B cell (primary cell): Measurements from ENCODE around the gene TBCD. TPM values are rescaled to one million over a fixed set of nuclear protein-coding genes. Genes with fewer than 3 reads are reported as not detected.

ENCODE experiments used
- ATAC-seq: fragments of 200-7000 bp; cut with Tn5 transposase; one replicate; pipeline ENCODE4 v1.10.0; 2021; ENCODE audit warnings: low read depth, mild to moderate bottlenecking, moderate number of reproducible peaks, moderate library complexity
- CTCF ChIA-PET: fragments of 350-600 bp; sonication (Branson Sonifier 250); formaldehyde crosslinking; loops from one replicate; lab custom pipeline; 2021; ENCODE audit warnings: antibody characterized with exemption, inconsistent platforms; lab: Charles Lee
- POLR2A ChIA-PET: fragments of 350-600 bp; sonication (Branson Sonifier 250); formaldehyde crosslinking; loops from one replicate; lab custom pipeline; 2021; ENCODE audit warnings: antibody characterized with exemption; lab: Charles Lee
- DNase-seq: peaks from one replicate; pipeline ENCODE4 v3.0.0; 2013
- H2AFZ ChIP-seq: 2 replicates; pipeline ENCODE4 v1.6.1; 2012; ENCODE audit warnings: mild to moderate bottlenecking, low read depth, low read length; ENCODE audit not compliant: insufficient read depth, poor library complexity, severe bottlenecking
- H3K27ac ChIP-seq, 2 donors: 1 replicate in 1 of 2; 2 replicates in 1 of 2; pipeline ENCODE4 v1.5.1; 2012 to 2013; ENCODE audit warnings: low read length in 2 of 2, mild to moderate bottlenecking in 2 of 2, moderate library complexity in 1 of 2
- H3K27me3 ChIP-seq, 4 experiments: fragments of 200-600 bp in 1 of 4; sonication (generic) in 1 of 4; replicated peaks in 1 of 4; 1 replicate in 2 of 4; 2 replicates in 2 of 4; pipeline versions ENCODE4 v1.6.1 to v1.7.0; 2013 to 2016; ENCODE audit warnings: low read length in 3 of 4, mild to moderate bottlenecking in 2 of 4, mixed read lengths in 1 of 4, moderate library complexity in 1 of 4; ENCODE audit not compliant: insufficient read depth in 4 of 4, control insufficient read depth in 3 of 4; ENCODE audit errors: control extremely low read depth in 1 of 4
- H3K36me3 ChIP-seq, 2 experiments: replicated peaks in 1 of 2; 1 replicate in 1 of 2; 2 replicates in 1 of 2; pipeline versions ENCODE4 v1.6.1 to v1.7.1; 2013; ENCODE audit warnings: low read length in 1 of 2; ENCODE audit not compliant: insufficient read depth in 2 of 2, control insufficient read depth in 1 of 2; ENCODE audit errors: control extremely low read depth in 1 of 2, extremely low read depth in 1 of 2
- H3K4me1 ChIP-seq, 2 donors: fragments of 200-600 bp in 1 of 2; sonication (generic) in 1 of 2; 1 replicate in 1 of 2; 2 replicates in 1 of 2; pipeline versions ENCODE4 v1.5.1 to v1.6.1; 2013 to 2017; ENCODE audit warnings: low read length in 2 of 2; ENCODE audit not compliant: control insufficient read depth in 2 of 2, insufficient read depth in 2 of 2
- H3K4me2 ChIP-seq: replicated peaks from 2 replicates; pipeline ENCODE3; 2012; ENCODE audit warnings: mild to moderate bottlenecking, low read depth, low read length; ENCODE audit not compliant: poor library complexity, severe bottlenecking
- H3K4me3 ChIP-seq, 5 experiments: fragments of 200-600 bp in 1 of 5; sonication (generic) in 1 of 5; 1 replicate in 3 of 5; 2 replicates in 2 of 5; pipeline versions ENCODE4 v1.5.1 to v1.7.0; 2011 to 2016; ENCODE audit warnings: low read length in 4 of 5, mild to moderate bottlenecking in 4 of 5, low read depth in 2 of 5, control low read depth in 1 of 5, moderate library complexity in 1 of 5; ENCODE audit not compliant: insufficient read depth in 1 of 5; ENCODE audit errors: control extremely low read depth in 1 of 5, extremely low read depth in 1 of 5
- H3K79me2 ChIP-seq: fragments of 200-600 bp; sonication (generic); one replicate; pipeline ENCODE4 v1.6.0; 2016; ENCODE audit warnings: low read length; ENCODE audit not compliant: control insufficient read depth, insufficient read depth
- H3K9ac ChIP-seq: fragments of 200-600 bp; sonication (generic); 2 replicates; pipeline ENCODE4 v1.6.1; 2017; ENCODE audit warnings: mild to moderate bottlenecking, low read length, moderate library complexity
- H3K9me3 ChIP-seq, 3 donors: one replicate each; pipeline versions ENCODE4 v1.6.1 to v1.7.1; 2013; ENCODE audit warnings: low read length in 2 of 3; ENCODE audit not compliant: control insufficient read depth in 2 of 3, insufficient read depth in 1 of 3; ENCODE audit errors: control extremely low read depth in 1 of 3
- H4K20me1 ChIP-seq: 2 replicates; pipeline ENCODE4 v1.6.0; 2012; ENCODE audit warnings: mild to moderate bottlenecking, low read length; ENCODE audit not compliant: insufficient read depth, control insufficient read depth, poor library complexity, severe bottlenecking
- H3K27ac Mint-ChIP-seq: one replicate; pipeline ENCODE4 v1.8.0; 2021; ENCODE audit warnings: mixed read lengths
- H3K27me3 Mint-ChIP-seq: one replicate; pipeline ENCODE4 v1.8.0; 2021; ENCODE audit warnings: mixed read lengths
- H3K4me1 Mint-ChIP-seq: one replicate; pipeline ENCODE4 v1.8.0; 2021; ENCODE audit warnings: mixed read lengths
- H3K4me3 Mint-ChIP-seq: one replicate; pipeline ENCODE4 v1.8.0; 2021; ENCODE audit warnings: mixed read lengths
- H3K9me3 Mint-ChIP-seq: one replicate; pipeline ENCODE4 v1.8.0; 2022; ENCODE audit warnings: mixed read lengths; ENCODE audit not compliant: insufficient read depth
- CTCF ChIP-seq: fragments of 200-600 bp; IDR thresholded peaks from one replicate; pipeline ENCODE4 v1.8.0; 2022; ENCODE audit warnings: antibody characterized with exemption, mild to moderate bottlenecking
- EZH2 ChIP-seq: IDR thresholded peaks from 2 replicates; pipeline ENCODE4 v1.6.1; 2012; ENCODE audit warnings: borderline replicate concordance, low read depth, mild to moderate bottlenecking, moderate library complexity, low read length; ENCODE audit not compliant: insufficient read depth, poor library complexity, severe bottlenecking
- WGBS: methylation state at CpG from one replicate; pipeline ENCODE4 v1.1.5; 2013; ENCODE audit warnings: missing lambda C conversion rate; ENCODE audit not compliant: insufficient coverage; 5-methylcytosine and 5-hydroxymethylcytosine counted together
- intact Hi-C: fragments of 100-400 bp; cut with micrococcal nuclease; formaldehyde crosslinking; loops from one replicate; pipeline ENCODE4 v1.10.0; 2022
- polyA plus RNA-seq: library from polyadenylated mRNA; depleted of rRNA; stranded (reverse); fragments of >200 nt; gene quantifications from 2 replicates; pipeline ENCODE4 v1.2.3, GENCODE V29; 2012
- total RNA-seq, 2 donors: library from RNA; stranded (reverse); fragments of 120-200 nt in 1 of 2; gene quantifications; 1 replicate in 1 of 2; 2 replicates in 1 of 2; pipeline versions ENCODE4 v1.2.3 to v1.2.4, GENCODE V29; 2013 to 2022

TBCD gene
- total and polyA plus RNA-seq, 2 donors (not counting 1 experiment from before 2014, with no cell fraction given), result 60.8 to 101 TPM

- H3K4me1 Mint-ChIP-seq, result peaks cover 17% of the 10 kb centered on the region
- DNase-seq (no peak), ATAC-seq (no peak)
- H3K9me3 Mint-ChIP-seq, result no peaks in the 10 kb centered on the region
- no peaks in the 10 kb centered on the region for H4K20me1 ChIP-seq
- H3K79me2 ChIP-seq, result peaks cover 8% of the 10 kb centered on the region
- H3K4me2 ChIP-seq, result peak overlapping the region; percentile 58
- H3K27ac ChIP-seq, result no peak overlapping the region
- intact Hi-C loops, result no loop called here
- H3K9me3 ChIP-seq, result no peaks in the 10 kb centered on the region
- H2AFZ ChIP-seq, result no peak overlapping the region
- peak overlapping the region in 1 of 5 experiments; percentile 14 for H3K4me3 ChIP-seq
- ChIA-PET CTCF (interaction anchor here (1.1 to 2.7 kb wide), 3 partner anchors 9 to 113 kb away, joined by 3 to 7 read pairs (median 6); no protein-coding TSS in a partner anchor), POLR2A (no interaction called here)
- TF ChIP-seq EZH2 (no peak), CTCF (no peak)
- no peak overlapping the region for H3K9ac ChIP-seq
- no peak overlapping the region for H3K27ac Mint-ChIP-seq
- H3K27me3 Mint-ChIP-seq, result no peaks in the 10 kb centered on the region
- 96% methylated on average over 5 of the region's 7 CpGs for WGBS
- H3K36me3 ChIP-seq, result no peaks in the 10 kb centered on the region
- H3K4me1 ChIP-seq, result peaks cover 19 to 29% of the 10 kb centered on the region in 2 donors
- H3K4me3 Mint-ChIP-seq, result no peak overlapping the region
- H3K27me3 ChIP-seq, result no peaks in the 10 kb centered on the region
These were observed 142.5 kb downstream of the TBCD start for GRCh38 chr17:82894389-82894788.

- no peak for TF ChIP-seq CTCF
- TF ChIP-seq EZH2, result no peak
- H3K9me3 ChIP-seq, result no peaks in the 10 kb centered on the region
- POLR2A ChIA-PET, result no interaction called here
- no peaks in the 10 kb centered on the region for H4K20me1 ChIP-seq
- H3K79me2 ChIP-seq, result peaks cover 8% of the 10 kb centered on the region
- no peaks in the 10 kb centered on the region for H3K27me3 ChIP-seq
- H3K9ac ChIP-seq, result no peak overlapping the region
- no peak for DNase-seq
- H3K9me3 Mint-ChIP-seq, result no peaks in the 10 kb centered on the region
- no peak overlapping the region for H3K4me2 ChIP-seq
- H3K36me3 ChIP-seq, result no peaks in the 10 kb centered on the region
- no peak overlapping the region for H3K27ac Mint-ChIP-seq
- CTCF ChIA-PET, result interaction anchor here (1.2 to 2.7 kb wide), 3 partner anchors 10 to 113 kb away, joined by 3 to 7 read pairs (median 6); no protein-coding TSS in a partner anchor
- 98% methylated on average over 11 of the region's 12 CpGs for WGBS
- intact Hi-C loops, result no loop called here
- no peak overlapping the region for H3K4me3 Mint-ChIP-seq
- ATAC-seq, result no peak
- H3K4me3 ChIP-seq, result no peak overlapping the region
- H2AFZ ChIP-seq, result no peak overlapping the region
- H3K4me1 ChIP-seq, result peaks cover 19 to 29% of the 10 kb centered on the region in 2 donors
- no peaks in the 10 kb centered on the region for H3K27me3 Mint-ChIP-seq
- H3K4me1 Mint-ChIP-seq, result peaks cover 17% of the 10 kb centered on the region
- H3K27ac ChIP-seq, result no peak overlapping the region
These were observed 143.2 kb downstream of the TBCD start for GRCh38 chr17:82895087-82895486.
